Left lobe of liver (tissue), 2 donors: Measurements from ENCODE around the gene SNX32. TPM values are rescaled to one million over a fixed set of nuclear protein-coding genes. Genes with fewer than 3 reads are reported as not detected.

ENCODE experiments used
- ATAC-seq: fragments of 200-7000 bp; cut with Tn5 transposase; one replicate; pipeline ENCODE4 v1.9.1; 2020; ENCODE audit warnings: mild to moderate bottlenecking, moderate library complexity
- DNase-seq: peaks from one replicate; pipeline ENCODE4 v3.0.0-alpha.2; 2020; ENCODE audit warnings: low spot score
- total RNA-seq: library from RNA; stranded (reverse); gene quantifications from one replicate; pipeline ENCODE4 v1.2.1, GENCODE V29; 2021
- donor health status: DM: no; HTN: no; CAD: no; lungs with moderate emphysema.
- donor health status: DM: no; HTN: yes; CAD: no.

SNX32 gene
- total RNA-seq, 1 donor from 2014 or later: not detected

GRCh38 chr11:65796726-65797601 lies 36.8 kb upstream of the SNX32 start:
- ATAC-seq (no peak), DNase-seq (no peak)

DNA sequence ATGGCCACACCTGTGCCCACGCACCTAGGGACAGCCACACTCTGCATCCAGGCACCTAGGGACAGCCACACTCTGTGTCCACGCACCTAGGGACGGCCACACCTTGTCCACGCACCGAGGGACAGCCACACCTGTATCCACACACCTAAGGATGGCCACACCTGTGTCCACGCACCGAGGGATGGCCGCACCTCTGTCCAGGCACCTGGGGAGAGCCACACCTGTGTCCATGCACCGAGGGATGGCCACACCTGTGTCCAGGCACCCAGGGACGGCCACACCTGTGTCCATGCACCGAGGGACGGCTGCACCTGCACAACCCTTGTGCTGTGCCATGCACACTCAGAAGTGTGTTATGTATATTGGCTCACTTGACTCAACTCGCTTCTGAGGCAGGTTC lies 36.1 kb upstream of the SNX32 start:
- DNase-seq: no peak
- ATAC-seq: no peak

DNA sequence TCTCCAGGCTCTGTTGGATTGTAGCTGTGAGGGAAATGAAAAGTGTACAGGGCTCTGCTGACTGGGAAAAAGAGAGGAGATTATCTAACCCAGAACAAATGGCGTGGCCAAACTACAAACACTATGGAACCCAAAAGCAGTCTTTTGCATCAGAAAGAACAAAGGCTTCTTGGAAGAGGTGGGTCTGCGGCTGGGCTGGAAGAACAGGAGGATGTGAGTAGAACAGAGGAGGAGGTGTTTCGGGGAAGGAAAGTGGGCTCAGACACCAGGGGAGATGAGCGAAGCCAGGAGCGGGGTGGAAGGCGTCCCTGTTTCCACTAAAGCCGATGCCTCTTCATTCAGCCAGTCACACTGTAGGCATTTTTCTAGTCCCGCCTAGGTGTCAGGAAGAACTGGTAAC lies 34.9 kb upstream of the SNX32 start:
- ATAC-seq: no peak
- DNase-seq: no peak

GRCh38 chr11:65801153-65801987 lies 32.4 kb upstream of the SNX32 start:
- DNase-seq: no peak
- no peak for ATAC-seq

DNA sequence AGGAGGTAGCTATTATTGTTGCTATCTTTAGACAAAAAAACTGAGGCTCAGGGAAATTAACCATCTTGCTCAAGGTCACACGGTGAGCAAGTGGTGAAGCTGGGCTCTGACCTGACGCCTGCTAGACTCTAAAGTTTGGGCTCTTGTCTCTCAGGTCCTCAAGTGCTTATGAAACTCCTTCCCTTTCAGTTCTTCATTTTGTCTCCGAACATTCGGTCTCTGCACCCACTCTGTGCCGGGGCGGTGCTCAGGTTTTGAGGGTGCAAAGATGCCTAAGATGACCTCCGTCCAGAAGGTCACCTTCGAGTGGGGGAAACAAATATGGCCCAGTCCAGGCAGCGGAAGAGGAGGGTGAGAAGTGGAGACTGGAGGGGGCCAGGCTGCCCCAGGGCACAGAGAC lies 30.9 kb upstream of the SNX32 start:
- no peak for ATAC-seq
- DNase-seq: no peak

GRCh38 chr11:65803797-65804492 lies 29.8 kb upstream of the SNX32 start:
- DNase-seq (no peak), ATAC-seq (no peak)

GRCh38 chr11:65806979-65807378 lies 26.8 kb upstream of the SNX32 start:
- no peak for ATAC-seq
- DNase-seq: no peak

- ATAC-seq: no peak
- DNase-seq: no peak
These were observed 24.9 kb upstream of the SNX32 start for GRCh38 chr11:65808744-65809341.

DNA sequence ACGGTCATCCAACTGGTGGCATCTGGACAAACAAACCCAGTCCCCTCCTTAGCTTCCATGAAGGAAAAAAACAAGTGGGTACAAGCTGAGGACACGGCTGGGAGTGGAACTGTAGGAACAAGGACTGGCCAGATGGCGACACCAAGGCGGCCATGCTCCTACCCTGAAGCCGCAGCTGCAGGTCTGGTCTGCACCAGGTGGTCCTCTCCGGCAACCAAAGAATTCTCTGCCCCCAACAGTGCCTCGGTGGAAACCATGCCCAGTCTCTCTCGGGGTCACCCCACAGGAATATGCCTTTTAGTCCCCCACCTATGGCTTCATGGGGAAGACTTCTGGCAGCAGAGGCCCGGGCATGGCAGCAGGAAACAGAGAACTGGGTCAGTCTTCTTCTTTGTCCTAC lies 24.3 kb upstream of the SNX32 start:
- DNase-seq (no peak), ATAC-seq (no peak)

DNA sequence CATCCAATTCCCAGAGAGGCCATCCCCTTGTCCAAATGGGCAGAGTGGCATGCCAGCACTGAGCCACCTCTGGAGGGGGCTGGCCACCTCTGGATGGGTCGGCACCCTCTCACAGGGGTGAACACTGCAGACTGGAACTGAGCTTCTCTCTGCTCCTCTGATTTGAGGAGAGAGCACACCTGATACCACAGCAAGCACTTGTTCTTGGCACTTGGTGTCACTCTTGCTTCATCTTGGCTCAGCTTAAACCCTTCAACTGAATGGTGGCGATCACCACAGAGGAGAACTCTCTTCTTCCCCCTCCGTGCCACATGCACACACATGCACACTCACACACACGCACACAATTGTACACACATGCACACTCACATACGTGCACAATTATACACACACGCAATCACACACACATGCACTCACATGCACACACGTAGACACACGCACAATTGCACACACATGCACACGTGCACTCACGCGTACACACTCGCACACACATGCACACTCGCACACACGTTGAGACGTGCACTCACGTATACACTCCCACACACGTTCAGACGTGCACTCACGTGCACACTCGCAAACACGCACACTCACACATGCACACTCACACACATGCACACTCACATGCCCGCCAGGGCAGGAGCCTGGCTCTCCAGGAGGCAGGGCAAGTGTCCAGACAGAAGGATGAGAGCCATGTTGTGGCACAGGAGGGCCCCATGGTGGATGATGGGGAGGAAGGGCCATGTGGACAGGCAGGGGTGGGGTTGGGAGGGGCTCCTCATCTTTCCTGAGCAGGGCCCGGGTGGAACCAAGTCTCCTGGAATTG lies 23.5 kb upstream of the SNX32 start:
- no peak for DNase-seq
- peak; percentile 77 for ATAC-seq

GRCh38 chr11:65811764-65812475 lies 21.8 kb upstream of the SNX32 start:
- ATAC-seq (no peak), DNase-seq (no peak)

DNA sequence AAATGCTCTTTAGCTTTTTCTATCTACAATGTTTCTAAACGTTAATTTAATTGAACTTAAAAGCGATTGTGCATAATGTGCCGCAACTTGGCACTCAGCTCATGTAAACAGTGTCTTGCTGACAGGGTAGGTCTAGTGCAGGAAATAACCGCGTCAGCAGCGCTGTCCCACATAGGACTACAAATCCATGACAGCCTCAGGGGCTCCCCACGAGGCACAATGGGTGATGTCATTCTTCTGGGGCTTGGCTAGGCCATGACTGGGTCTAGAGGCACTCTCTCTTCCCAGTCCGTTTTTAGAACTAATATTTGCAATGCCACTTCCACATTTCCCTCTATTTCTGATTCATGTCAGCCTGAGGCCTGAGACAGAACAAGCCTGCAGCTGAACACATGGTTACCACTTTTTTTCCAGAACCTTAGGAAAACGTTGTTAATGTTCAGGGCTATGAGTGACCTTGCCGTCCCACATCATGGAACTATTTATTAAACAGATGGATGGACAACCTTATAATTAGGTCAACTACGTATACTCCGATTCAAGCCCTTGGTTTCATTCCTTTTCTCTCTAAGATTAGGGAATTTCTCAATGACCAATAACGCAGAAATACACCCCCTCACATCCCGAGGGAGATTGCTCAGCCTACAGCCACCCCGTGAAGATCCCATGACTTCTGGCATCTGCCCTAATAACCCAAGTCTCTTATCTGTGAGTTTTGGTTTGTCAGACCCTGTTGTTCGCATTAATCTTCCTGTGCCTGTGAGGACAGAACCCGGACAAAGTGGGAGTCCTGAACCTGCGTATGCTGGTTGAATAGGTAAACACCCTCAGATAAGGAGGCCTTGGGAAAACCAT lies 19.4 kb upstream of the SNX32 start:
- no peak for DNase-seq

DNA sequence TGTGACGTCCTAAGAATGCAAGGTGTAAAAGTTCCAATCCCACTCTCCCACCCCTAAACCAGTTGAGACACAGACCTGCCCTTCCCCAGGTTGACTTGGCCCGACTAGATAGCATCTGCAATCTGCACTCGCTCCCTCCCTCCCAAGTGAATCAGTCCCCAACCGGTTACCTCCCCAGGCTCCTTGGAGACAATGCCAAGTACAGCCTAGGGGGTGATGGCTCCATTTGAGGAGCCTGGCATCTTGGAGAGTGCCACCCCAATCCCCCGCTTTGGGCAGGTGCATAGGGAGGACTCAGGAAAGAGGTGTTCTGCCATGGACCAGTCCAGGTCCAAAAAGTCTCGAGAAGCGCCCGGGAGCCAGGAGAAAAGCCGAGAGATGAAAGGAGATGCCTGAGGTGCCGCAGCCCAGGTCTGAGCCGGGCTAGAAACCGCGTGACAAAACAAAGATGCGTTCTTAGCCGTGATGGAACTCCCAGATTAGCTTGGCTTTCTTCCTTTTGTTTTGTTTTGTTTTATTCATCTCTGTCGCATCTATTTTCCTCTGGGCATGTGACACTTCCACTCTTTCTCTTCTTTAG lies 18.7 kb upstream of the SNX32 start:
- DNase-seq (no peak), ATAC-seq (no peak)

More for the DNA sequence above, 19.4 kb upstream of the SNX32 start:
- no peak for ATAC-seq

GRCh38 chr11:65816696-65817095 lies 17.1 kb upstream of the SNX32 start:
- no peak for ATAC-seq
- no peak for DNase-seq

GRCh38 chr11:65817312-65817834 lies 16.4 kb upstream of the SNX32 start:
- ATAC-seq: no peak
- no peak for DNase-seq

- peak; percentile 94 for DNase-seq
- peak; percentile 98 for ATAC-seq
These were observed 15.7 kb upstream of the SNX32 start for GRCh38 chr11:65817835-65818680.

GRCh38 chr11:65821107-65821506 lies 12.7 kb upstream of the SNX32 start:
- ATAC-seq (peak; percentile 54), DNase-seq (peak; percentile 67)
